Erythroblast (primary cell): ENCODE measurements around the gene IVNS1ABP.

Experiments
- GATA1 ChIP-seq: IDR thresholded peaks from 2 replicates; pipeline ENCODE4 v1.6.1; 2011; ENCODE audit warnings: low read depth, mild to moderate bottlenecking, control low read depth, low read length, moderate library complexity
- POLR2A ChIP-seq: IDR thresholded peaks from 2 replicates; pipeline ENCODE4 v1.6.1; 2011; ENCODE audit warnings: mild to moderate bottlenecking, low read length

GRCh38 chr1:185268352-185268751 is 48.7 kb downstream of the IVNS1ABP start:
- TF ChIP-seq POLR2A: no peak
- TF ChIP-seq GATA1: no peak
